PC-3 (cell line): ENCODE data around the gene GPC5. TPM values are rescaled to one million over a fixed set of nuclear protein-coding genes. Genes with fewer than 3 reads are reported as not detected.
"Not testable (repeated sequence)": the region's sequence is repeated elsewhere in the genome, so short reads cannot be mapped to it uniquely, and the experiment has no call there.

Experiments
- ATAC-seq: fragments of 200-7000 bp; cut with Tn5 transposase; 2 replicates; pipeline ENCODE4 v1.9.1; 2020; ENCODE audit warnings: mild to moderate bottlenecking, moderate library complexity
- BruUV-seq: library from RNA; stranded (reverse); fragments of 400-500 nt; replicated peaks from 2 replicates; lab custom pipeline; 2021; lab: Mats Ljungman, UMichigan
- CTCF ChIA-PET: fragments of 300-600 bp; sonication (Branson Sonifier 250); formaldehyde crosslinking; loops from one replicate; lab custom pipeline; 2022; ENCODE audit warnings: antibody characterized with exemption; lab: Charles Lee
- POLR2A ChIA-PET: fragments of 300-600 bp; sonication (Branson Sonifier 250); formaldehyde crosslinking; loops from one replicate; lab custom pipeline; 2022; ENCODE audit warnings: antibody characterized with exemption; ENCODE audit not compliant: unreplicated experiment; lab: Charles Lee
- DNase-seq: peaks from one replicate; pipeline ENCODE4 v3.0.0-alpha.2; 2015
- H2AFZ ChIP-seq: fragments of 300-600 bp; sonication (generic); 2 replicates; pipeline ENCODE4 v1.6.0; 2016; ENCODE audit warnings: antibody characterized with exemption, low read length
- H3F3A ChIP-seq: fragments of 300-600 bp; sonication (generic); one replicate; pipeline ENCODE4 v1.6.0; 2017; ENCODE audit warnings: antibody characterized with exemption, low read length, control low read depth, mild to moderate bottlenecking; ENCODE audit not compliant: unreplicated experiment
- H3K27ac ChIP-seq: fragments of 300-600 bp; sonication (generic); 2 replicates; pipeline ENCODE4 v1.5.1; 2016; ENCODE audit warnings: mild to moderate bottlenecking, low read length
- H3K27me3 ChIP-seq: fragments of 300-600 bp; sonication (generic); 2 replicates; pipeline ENCODE4 v1.6.1; 2016; ENCODE audit warnings: low read length, mixed read lengths
- H3K36me3 ChIP-seq: fragments of 300-600 bp; sonication (generic); 2 replicates; pipeline ENCODE4 v1.6.1; 2016; ENCODE audit warnings: low read depth, mixed run types, low read length, mixed read lengths
- H3K4me1 ChIP-seq: fragments of 300-600 bp; sonication (generic); 2 replicates; pipeline ENCODE4 v1.5.1; 2016; ENCODE audit warnings: low read length; ENCODE audit not compliant: insufficient read depth
- H3K4me2 ChIP-seq: fragments of 300-600 bp; sonication (generic); 2 replicates; pipeline ENCODE4 v1.6.0; 2016; ENCODE audit warnings: low read length
- H3K4me3 ChIP-seq: fragments of 300-600 bp; sonication (generic); 2 replicates; pipeline ENCODE4 v1.5.1; 2016; ENCODE audit warnings: mild to moderate bottlenecking, low read length, mixed read lengths
- H3K79me2 ChIP-seq: fragments of 300-600 bp; sonication (generic); 2 replicates; pipeline ENCODE4 v1.6.1; 2017; ENCODE audit warnings: low read length, mixed read lengths
- H3K9ac ChIP-seq: fragments of 300-600 bp; sonication (generic); 2 replicates; pipeline ENCODE4 v1.6.0; 2016; ENCODE audit warnings: mild to moderate bottlenecking, low read length
- H3K9me2 ChIP-seq: fragments of 300-600 bp; sonication (generic); replicated peaks from 2 replicates; pipeline ENCODE4 v1.6.1; 2016; ENCODE audit warnings: mixed run types, low read length, mixed read lengths
- H3K9me3 ChIP-seq: fragments of 300-600 bp; sonication (generic); 2 replicates; pipeline ENCODE4 v1.6.1; 2016; ENCODE audit warnings: low read length, mixed read lengths
- H4K20me1 ChIP-seq: fragments of 300-600 bp; sonication (generic); 2 replicates; pipeline ENCODE4 v1.6.1; 2016; ENCODE audit warnings: low read length, mixed read lengths
- CTCF ChIP-seq: fragments of 300-600 bp; sonication (generic); conservative IDR thresholded peaks from 2 replicates; pipeline ENCODE4 v1.5.1; 2017; ENCODE audit warnings: antibody characterized with exemption, low read depth, mild to moderate bottlenecking, low read length
- EZH2 ChIP-seq: fragments of 300-600 bp; sonication (generic); IDR thresholded peaks from one replicate; pipeline ENCODE4 v1.6.1; 2017; ENCODE audit warnings: antibody characterized with exemption, mild to moderate bottlenecking, low read length; ENCODE audit not compliant: unreplicated experiment
- EZH2phosphoT487 ChIP-seq: fragments of 300-600 bp; sonication (generic); IDR thresholded peaks from 2 replicates; pipeline ENCODE4 v1.6.1; 2018; ENCODE audit warnings: mild to moderate bottlenecking, antibody characterized with exemption, low read length, borderline replicate concordance
- intact Hi-C: fragments of 100-400 bp; cut with micrococcal nuclease; formaldehyde crosslinking; loops from 2 replicates; pipeline ENCODE4 v1.9.0; 2023
- total RNA-seq: library from RNA; depleted of rRNA; stranded (reverse); fragments of >200 nt; gene quantifications from 2 replicates; pipeline ENCODE4 v1.2.3, GENCODE V29; 2014

The GPC5 gene
- total RNA-seq, 1 experiment from 2014 or later = not detected

DNA sequence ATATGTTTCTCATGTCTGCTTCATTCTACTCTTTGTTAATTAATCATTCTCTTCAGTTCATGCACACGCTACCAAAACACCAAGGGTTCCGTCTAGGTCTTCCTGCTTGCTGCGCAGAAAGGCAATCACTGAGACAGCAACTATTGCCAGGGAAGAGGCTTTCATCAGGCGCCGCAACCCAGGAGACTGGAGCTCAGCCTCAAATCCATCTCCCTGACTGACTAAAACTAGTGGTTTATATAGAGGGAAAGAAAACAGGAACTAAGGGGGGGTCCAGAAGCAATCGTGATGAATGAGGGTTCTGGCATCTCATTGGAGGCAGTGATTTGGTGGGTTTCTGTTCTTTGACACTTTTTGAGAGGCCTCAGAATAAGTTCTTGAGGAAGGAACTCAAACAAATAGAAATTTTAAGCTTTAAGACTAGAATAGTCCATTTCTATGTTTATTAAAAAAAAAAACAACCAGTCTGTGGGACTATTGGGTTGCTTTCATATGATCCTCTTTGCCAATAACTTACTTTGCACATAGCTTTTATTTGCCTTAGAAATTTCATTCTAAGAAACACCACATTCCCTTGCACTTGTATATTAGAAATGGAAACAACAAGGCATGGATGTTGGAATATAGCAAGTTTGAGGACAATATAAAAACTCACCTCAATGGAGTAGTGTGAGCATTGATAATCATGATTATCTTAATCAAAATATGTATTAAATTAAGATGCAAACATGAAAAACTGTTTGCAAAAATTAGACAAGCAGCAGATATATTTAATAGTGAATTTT is 1137.0 kb downstream of the GPC5 start:
- intact Hi-C loops = no loop called here
- Histone ChIP-seq H3K9ac (no peak overlapping the region), H3K79me2 (no peaks in the 10 kb centered on the region), H3K9me2 (no peaks in the 10 kb centered on the region), H3K27ac (no peak overlapping the region), H3K9me3 (no peaks in the 10 kb centered on the region), H3F3A (no peaks in the 10 kb centered on the region), H3K27me3 (no peaks in the 10 kb centered on the region), H3K4me3 (no peak overlapping the region), H4K20me1 (no peaks in the 10 kb centered on the region), H3K36me3 (no peaks in the 10 kb centered on the region), H3K4me1 (no peaks in the 10 kb centered on the region), H3K4me2 (no peak overlapping the region), H2AFZ (no peak overlapping the region)
- ChIA-PET CTCF (no interaction called here), POLR2A (interaction anchor here (0.5 kb wide), 1 partner anchor 15 kb away, joined by 3 read pairs; no protein-coding TSS in a partner anchor)
- BruUV-seq = no TSS peak
- ATAC-seq = no peak
- DNase-seq = no peak
- no peak for TF ChIP-seq EZH2
- TF ChIP-seq EZH2phosphoT487 = no peak
- TF ChIP-seq CTCF = no peak

GRCh38 chr13:92537471-92537870 is 1139.0 kb downstream of the GPC5 start:
- TF ChIP-seq CTCF = no peak
- no peak for TF ChIP-seq EZH2phosphoT487
- no peak for TF ChIP-seq EZH2
- no TSS peak for BruUV-seq
- ChIA-PET CTCF (no interaction called here), POLR2A (no interaction called here)
- H3K27me3 ChIP-seq = no peaks in the 10 kb centered on the region
- H3K9ac ChIP-seq = no peak overlapping the region
- H2AFZ ChIP-seq = no peak overlapping the region
- H3F3A ChIP-seq = no peaks in the 10 kb centered on the region
- no peaks in the 10 kb centered on the region for H3K9me3 ChIP-seq
- no peak overlapping the region for H3K27ac ChIP-seq
- intact Hi-C loops = no loop called here
- H3K4me2 ChIP-seq = no peak overlapping the region
- H4K20me1 ChIP-seq = no peaks in the 10 kb centered on the region
- ATAC-seq (no peak), DNase-seq (no peak)
- H3K79me2 ChIP-seq = no peaks in the 10 kb centered on the region
- H3K4me1 ChIP-seq = no peaks in the 10 kb centered on the region
- H3K36me3 ChIP-seq = no peaks in the 10 kb centered on the region
- no peaks in the 10 kb centered on the region for H3K9me2 ChIP-seq
- H3K4me3 ChIP-seq = no peak overlapping the region

GRCh38 chr13:92538164-92538563 is 1139.7 kb downstream of the GPC5 start:
- H3F3A ChIP-seq = no peaks in the 10 kb centered on the region
- BruUV-seq = no TSS peak
- TF ChIP-seq EZH2 (no peak), CTCF (no peak), EZH2phosphoT487 (no peak)
- H3K9me2 ChIP-seq = no peaks in the 10 kb centered on the region
- ChIA-PET POLR2A (no interaction called here), CTCF (no interaction called here)
- ATAC-seq (no peak), DNase-seq (no peak)
- H3K79me2 ChIP-seq = no peaks in the 10 kb centered on the region
- no peak overlapping the region for H2AFZ ChIP-seq
- H3K4me3 ChIP-seq = no peak overlapping the region
- intact Hi-C loops = no loop called here
- no peak overlapping the region for H3K4me2 ChIP-seq
- no peak overlapping the region for H3K9ac ChIP-seq
- no peaks in the 10 kb centered on the region for H4K20me1 ChIP-seq
- H3K27me3 ChIP-seq = no peaks in the 10 kb centered on the region
- H3K27ac ChIP-seq = no peak overlapping the region
- no peaks in the 10 kb centered on the region for H3K9me3 ChIP-seq
- no peaks in the 10 kb centered on the region for H3K4me1 ChIP-seq
- H3K36me3 ChIP-seq = no peaks in the 10 kb centered on the region

GRCh38 chr13:92539148-92539547 is 1140.7 kb downstream of the GPC5 start:
- H3K4me1 ChIP-seq, H3K36me3 ChIP-seq, BruUV-seq, POLR2A ChIA-PET, H3K79me2 ChIP-seq, ATAC-seq, H3K9ac ChIP-seq, H3K27me3 ChIP-seq, H3K27ac ChIP-seq, H3K4me3 ChIP-seq, DNase-seq, CTCF ChIA-PET, H4K20me1 ChIP-seq, H3F3A ChIP-seq, intact Hi-C loops, H3K9me3 ChIP-seq, H3K4me2 ChIP-seq, H2AFZ ChIP-seq, H3K9me2 ChIP-seq: not testable (repeated sequence)
